GM12878 (cell line): ENCODE measurements around the gene RABEP1. TPM values are rescaled to one million over a fixed set of nuclear protein-coding genes. Genes with fewer than 3 reads are reported as not detected.

Experiments used
- ATAC-seq: fragments of 200-7000 bp; cut with Tn5 transposase; 3 replicates; pipeline ENCODE4 v1.9.1; 2020; ENCODE audit warnings: mild to moderate bottlenecking, moderate library complexity
- BruUV-seq: library from RNA; stranded (reverse); fragments of 400-500 nt; replicated peaks from 2 replicates; lab custom pipeline; 2021; lab: Mats Ljungman, UMichigan
- CTCF ChIA-PET: fragments of 300-600 bp; sonication (Branson Sonifier 250); formaldehyde crosslinking; extraction: SDS; loops from one replicate; lab custom pipeline; 2021; ENCODE audit warnings: inconsistent platforms; lab: Yijun Ruan, JAX
- POLR2A ChIA-PET: fragments of 350-600 bp; formaldehyde crosslinking; extraction: SDS; loops from one replicate; lab custom pipeline; 2021; ENCODE audit warnings: inconsistent platforms; lab: Charles Lee
- RAD21 ChIA-PET: fragments of 300-600 bp; sonication (Branson Sonifier 250); formaldehyde crosslinking; loops from one replicate; lab custom pipeline; 2023; ENCODE audit warnings: antibody characterized with exemption; ENCODE audit not compliant: unreplicated experiment; lab: Charles Lee
- SMC1A ChIA-PET: fragments of 300-600 bp; sonication (Branson Sonifier 250); formaldehyde crosslinking; loops from one replicate; lab custom pipeline; 2023; ENCODE audit not compliant: unreplicated experiment, uncharacterized antibody; lab: Charles Lee
- DNase-seq: peaks from one replicate; pipeline ENCODE4 v3.0.0-alpha.2; 2011; ENCODE audit warnings: low read depth, low spot score
- FAIRE-seq: peaks from 3 replicates; lab custom pipeline; 2011; peaks lifted over from hg19 to GRCh38; lab: Jason Lieb, UNC
- H2AFZ ChIP-seq: 2 replicates; pipeline ENCODE4 v1.6.0; 2011; ENCODE audit warnings: low read depth, low read length, control low read depth; ENCODE audit not compliant: control insufficient read depth
- H3K27ac ChIP-seq: 2 replicates; pipeline ENCODE4 v1.5.1; 2011; ENCODE audit warnings: control low read depth; ENCODE audit not compliant: control insufficient read depth, insufficient read depth
- H3K27me3 ChIP-seq, 2 experiments: replicated peaks in 1 of 2; 2 replicates each; pipeline versions ENCODE4 v1.6.0 to v1.6.1; 2011; ENCODE audit warnings: low read length in 1 of 2; ENCODE audit not compliant: control insufficient read depth in 2 of 2, insufficient read depth in 2 of 2
- H3K36me3 ChIP-seq, 2 experiments: 2 replicates each; pipeline ENCODE4 v1.5.1; 2011; ENCODE audit warnings: low read length in 1 of 2; ENCODE audit not compliant: control insufficient read depth in 2 of 2, insufficient read depth in 2 of 2
- H3K4me1 ChIP-seq: 2 replicates; pipeline ENCODE4 v1.6.1; 2011; ENCODE audit warnings: mild to moderate bottlenecking, low read length, moderate library complexity, mixed read lengths; ENCODE audit not compliant: control insufficient read depth, insufficient read depth
- H3K4me2 ChIP-seq: 2 replicates; pipeline ENCODE4 v1.6.0; 2011; ENCODE audit warnings: control low read depth; ENCODE audit not compliant: control insufficient read depth, insufficient read depth
- H3K4me3 ChIP-seq: fragments of 200-600 bp; sonication (generic); 2 replicates; pipeline ENCODE4 v1.5.1; 2016
- H3K79me2 ChIP-seq: 2 replicates; pipeline ENCODE4 v1.6.0; 2011; ENCODE audit warnings: low read length; ENCODE audit not compliant: control insufficient read depth, insufficient read depth
- H3K9ac ChIP-seq: 2 replicates; pipeline ENCODE4 v1.8.0; 2011; ENCODE audit warnings: low read length, control low read depth, mixed read lengths; ENCODE audit not compliant: control insufficient read depth, insufficient read depth
- H3K9me3 ChIP-seq: replicated peaks from 3 replicates; pipeline ENCODE4 v1.5.1; 2011; ENCODE audit warnings: mild to moderate bottlenecking, low read length; ENCODE audit not compliant: control insufficient read depth, insufficient read depth
- H4K20me1 ChIP-seq: 2 replicates; pipeline ENCODE4 v1.6.0; 2011; ENCODE audit not compliant: control insufficient read depth, insufficient read depth
- BRCA1 ChIP-seq: IDR thresholded peaks from 2 replicates; pipeline ENCODE4 v1.6.1; 2011; ENCODE audit warnings: low read depth, low read length, improper control_type of control experiment
- CEBPB ChIP-seq, 2 experiments: fragments of 150-350 bp in 1 of 2; IDR thresholded peaks; 2 replicates each; pipeline ENCODE4 v1.6.1; 2012 to 2014; ENCODE audit warnings: low read depth in 2 of 2, low read length in 2 of 2, borderline replicate concordance in 1 of 2, inconsistent platforms in 1 of 2
- DPF2 ChIP-seq: fragments of 450-650 bp; IDR thresholded peaks from 2 replicates; pipeline ENCODE4 v1.6.1; 2017; ENCODE audit warnings: mild to moderate bottlenecking
- E2F4 ChIP-seq: IDR thresholded peaks from 2 replicates; pipeline ENCODE4 v1.6.1; 2012; ENCODE audit warnings: low read depth, low read length, improper control_type of control experiment
- EP300 ChIP-seq, 2 experiments: fragments of 150-350 bp in 1 of 2; IDR thresholded peaks; 2 replicates each; pipeline ENCODE4 v1.6.1; 2011 to 2012; ENCODE audit warnings: low read depth in 2 of 2, low read length in 2 of 2, borderline replicate concordance in 1 of 2, improper control_type of control experiment in 1 of 2, inconsistent platforms in 1 of 2; ENCODE audit not compliant: control insufficient read depth in 1 of 2
- ETV6 ChIP-seq, 2 experiments: fragments of 450-650 bp in 1 of 2; IDR thresholded peaks in 1 of 2; conservative IDR thresholded peaks in 1 of 2; 2 replicates each; pipeline ENCODE4 v1.6.1; 2014; ENCODE audit warnings: antibody characterized with exemption in 1 of 2, borderline replicate concordance in 1 of 2, low read depth in 1 of 2, mild to moderate bottlenecking in 1 of 2, moderate library complexity in 1 of 2
- HCFC1 ChIP-seq: fragments of 150-350 bp; IDR thresholded peaks from 2 replicates; pipeline ENCODE4 v1.6.1; 2014; ENCODE audit warnings: low read length
- IKZF2 ChIP-seq, 2 experiments: fragments of 450-650 bp; IDR thresholded peaks; 2 replicates each; pipeline ENCODE4 v1.6.1; 2017; ENCODE audit warnings: mild to moderate bottlenecking in 2 of 2, moderate library complexity in 2 of 2
- MTA3 ChIP-seq: IDR thresholded peaks from 2 replicates; pipeline ENCODE4 v1.6.1; 2012; ENCODE audit warnings: low read length, inconsistent platforms, borderline replicate concordance
- NFXL1 ChIP-seq: fragments of 450-650 bp; IDR thresholded peaks from 2 replicates; pipeline ENCODE4 v1.6.1; 2017; ENCODE audit warnings: antibody characterized with exemption, mild to moderate bottlenecking, borderline replicate concordance
- PAX8 ChIP-seq: fragments of 450-650 bp; IDR thresholded peaks from 2 replicates; pipeline ENCODE4 v1.6.1; 2017; ENCODE audit warnings: mild to moderate bottlenecking, moderate library complexity
- POLR2AphosphoS2 ChIP-seq: IDR thresholded peaks from 2 replicates; pipeline ENCODE4 v1.6.1; 2011; ENCODE audit warnings: low read depth, mild to moderate bottlenecking, low read length, improper control_type of control experiment, moderate library complexity
- STAT1 ChIP-seq: fragments of 450-650 bp; conservative IDR thresholded peaks from 2 replicates; pipeline ENCODE4 v1.6.1; 2014; ENCODE audit warnings: antibody characterized with exemption, mild to moderate bottlenecking
- SUZ12 ChIP-seq: fragments of 200-600 bp; sonication (generic); IDR thresholded peaks from one replicate; pipeline ENCODE4 v1.6.1; 2018; ENCODE audit warnings: antibody characterized with exemption, mild to moderate bottlenecking; ENCODE audit not compliant: unreplicated experiment
- ZBTB11 ChIP-seq: fragments of 450-650 bp; formaldehyde crosslinking; IDR thresholded peaks from 2 replicates; pipeline ENCODE4 v1.5.0; 2022; ENCODE audit warnings: mild to moderate bottlenecking, missing genetic modification characterization
- ZZZ3 ChIP-seq: IDR thresholded peaks from 2 replicates; pipeline ENCODE4 v1.6.1; 2011; ENCODE audit warnings: low read depth; ENCODE audit not compliant: control insufficient read depth, insufficient read length
- WGBS: methylation state at CpG from one replicate; pipeline ENCODE4 v1.1.6; 2016; ENCODE audit warnings: low lambda C conversion rate; ENCODE audit not compliant: insufficient replicate concordance, insufficient coverage; ENCODE audit errors: missing lambda C conversion rate; 5-methylcytosine and 5-hydroxymethylcytosine counted together
- in situ Hi-C: fragments of 300-500 bp; cut with MboI; formaldehyde crosslinking; loops from 9 replicates; pipeline ENCODE4 v1.14.3; 2018; ENCODE audit warnings: mixed read lengths
- intact Hi-C: fragments of 100-400 bp; cut with micrococcal nuclease; formaldehyde crosslinking; loops from one replicate; pipeline ENCODE4 v1.14.2; 2022; ENCODE audit not compliant: unreplicated experiment
- polyA plus RNA-seq, 11 experiments: library from polyadenylated mRNA; depleted of rRNA in 4 of 11; unstranded in 6 of 11; stranded (reverse) in 5 of 11; fragments of >200 nt; fragmentation: Nextera tagmentation in 4 of 11; fragmentation: Illumina TruSeq in 1 of 11; extraction: Ambion mirVana in 4 of 11; extraction: Trizol in 1 of 11; gene quantifications; 1 replicate in 1 of 11; 2 replicates in 10 of 11; pipeline versions ENCODE4 v1.2.1 to v1.2.3, GENCODE V29; 2011 to 2016; ENCODE audit warnings: inconsistent platforms in 2 of 11, missing spikeins in 2 of 11, low read depth in 1 of 11
- total RNA-seq, 4 experiments: library from RNA; depleted of rRNA in 3 of 4; stranded (reverse); fragments of >200 nt in 3 of 4; fragmentation: Illumina TruSeq in 1 of 4; extraction: Trizol in 1 of 4; gene quantifications; 2 replicates each; pipeline versions ENCODE4 v1.2.1 to v1.2.3, GENCODE V29; 2013 to 2021

RABEP1 gene
- total and polyA plus RNA-seq, 10 of the 15 experiments (the other 5 are each of a cell fraction or from before 2014, with no cell fraction given) = 13.4 to 71.4 (median 59.8) TPM

DNA sequence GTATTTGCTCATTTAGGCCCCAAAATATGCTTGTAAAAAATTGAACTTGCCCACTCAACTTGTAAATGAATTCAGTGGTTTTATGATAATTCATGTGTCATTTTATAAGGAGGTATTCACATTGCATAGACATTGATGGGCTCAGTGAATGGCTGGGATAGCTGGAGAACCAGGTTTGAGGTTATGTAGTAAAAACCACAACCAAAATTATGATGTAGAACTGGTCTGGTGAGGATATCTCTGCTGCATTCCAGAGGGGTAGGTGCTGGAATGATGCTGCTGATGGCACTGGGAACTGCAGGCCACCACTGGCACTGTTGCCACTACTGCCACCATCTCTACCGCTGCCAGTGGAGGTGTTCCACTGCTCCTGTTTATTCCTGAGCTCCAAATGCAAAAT lies 21.5 kb upstream of the RABEP1 start:
- ATAC-seq (no peak), FAIRE-seq (no peak), DNase-seq (no peak)
- Histone ChIP-seq H3K79me2 (no peaks in the 10 kb centered on the region), H3K27ac (no peak overlapping the region), H3K36me3 (no peaks in the 10 kb centered on the region), H3K4me3 (no peak overlapping the region), H4K20me1 (no peaks in the 10 kb centered on the region), H3K9me3 (no peaks in the 10 kb centered on the region), H3K4me1 (no peaks in the 10 kb centered on the region), H2AFZ (no peak overlapping the region), H3K27me3 (no peaks in the 10 kb centered on the region), H3K9ac (no peak overlapping the region), H3K4me2 (no peak overlapping the region)
- no TSS peak for BruUV-seq
- WGBS = 100% methylated on average over 1 of the region's 1 CpG
- intact Hi-C loops = no loop called here
- no peak for TF ChIP-seq SUZ12
- no peak for TF ChIP-seq MTA3
- TF ChIP-seq EP300 (IDR thresholded peaks at IDR 0.05; ENCODE audit: borderline replicate concordance in 1 of 2, control insufficient read depth in 1 of 2, low read depth in 2 of 2, low read length in 2 of 2) = no peak
- no peak for TF ChIP-seq DPF2
- TF ChIP-seq ETV6 (conservative IDR thresholded peaks at IDR 0.05 in 1 of 2, IDR thresholded peaks at IDR 0.05 in 1 of 2; ENCODE audit: borderline replicate concordance in 1 of 2, low read depth in 1 of 2) = no peak
- no peak for TF ChIP-seq PAX8
- no peak for TF ChIP-seq E2F4
- TF ChIP-seq HCFC1 = no peak
- TF ChIP-seq BRCA1 = no peak
- no peak for TF ChIP-seq CEBPB (IDR thresholded peaks at IDR 0.05; ENCODE audit: borderline replicate concordance in 1 of 2, low read depth in 2 of 2, low read length in 2 of 2)
- no peak for TF ChIP-seq ZBTB11
- no peak for TF ChIP-seq STAT1
- no peak for TF ChIP-seq ZZZ3
- no peak for TF ChIP-seq NFXL1
- TF ChIP-seq POLR2AphosphoS2 = no peak
- TF ChIP-seq IKZF2 (IDR thresholded peaks at IDR 0.05) = no peak
- ChIA-PET RAD21 (no interaction called here), CTCF (no interaction called here), POLR2A (no interaction called here), SMC1A (no interaction called here)
- in situ Hi-C loops = no loop called here
